ENCODE data around the gene ENOX1.

The ENOX1 gene

DNA sequence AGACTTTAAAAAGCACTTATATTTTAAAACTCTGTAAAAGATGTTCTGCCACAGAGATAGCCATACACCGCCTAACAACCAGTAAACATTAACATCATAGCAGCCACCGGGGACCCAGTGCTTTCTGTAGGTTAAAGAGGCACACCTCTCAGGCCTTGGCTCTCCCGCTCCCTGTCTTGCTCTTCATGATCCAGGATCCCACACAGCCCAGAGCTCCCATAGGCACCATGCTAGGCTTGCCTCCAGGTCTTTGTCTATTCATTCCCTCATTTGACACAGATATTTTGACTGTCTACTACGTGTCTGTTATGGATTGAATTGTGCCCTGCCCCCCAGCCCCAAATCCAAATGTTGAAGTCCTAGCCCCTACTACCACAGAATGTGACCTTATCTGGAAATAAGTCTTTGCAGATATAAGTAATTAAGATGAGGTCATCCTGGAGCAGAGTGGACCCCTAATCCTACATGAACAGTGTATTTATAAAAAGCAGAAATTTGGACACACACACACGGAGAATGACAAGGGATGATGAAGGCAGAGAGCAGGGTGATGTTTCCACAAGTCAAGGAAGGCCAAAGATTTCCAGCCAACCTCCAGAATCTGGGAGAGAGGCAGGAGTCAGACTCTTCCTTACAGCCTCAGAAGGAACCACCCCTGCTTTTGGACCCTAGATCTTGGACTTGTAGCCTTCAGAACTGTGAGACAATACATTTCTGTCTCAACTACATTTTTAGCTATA lies 490.8 kb downstream of the ENOX1 start:
- TF ChIP-seq ZFX (IDR thresholded peaks at IDR 0.05; ENCODE audit: borderline replicate concordance) = no peak
- TF ChIP-seq, protein P1, sequence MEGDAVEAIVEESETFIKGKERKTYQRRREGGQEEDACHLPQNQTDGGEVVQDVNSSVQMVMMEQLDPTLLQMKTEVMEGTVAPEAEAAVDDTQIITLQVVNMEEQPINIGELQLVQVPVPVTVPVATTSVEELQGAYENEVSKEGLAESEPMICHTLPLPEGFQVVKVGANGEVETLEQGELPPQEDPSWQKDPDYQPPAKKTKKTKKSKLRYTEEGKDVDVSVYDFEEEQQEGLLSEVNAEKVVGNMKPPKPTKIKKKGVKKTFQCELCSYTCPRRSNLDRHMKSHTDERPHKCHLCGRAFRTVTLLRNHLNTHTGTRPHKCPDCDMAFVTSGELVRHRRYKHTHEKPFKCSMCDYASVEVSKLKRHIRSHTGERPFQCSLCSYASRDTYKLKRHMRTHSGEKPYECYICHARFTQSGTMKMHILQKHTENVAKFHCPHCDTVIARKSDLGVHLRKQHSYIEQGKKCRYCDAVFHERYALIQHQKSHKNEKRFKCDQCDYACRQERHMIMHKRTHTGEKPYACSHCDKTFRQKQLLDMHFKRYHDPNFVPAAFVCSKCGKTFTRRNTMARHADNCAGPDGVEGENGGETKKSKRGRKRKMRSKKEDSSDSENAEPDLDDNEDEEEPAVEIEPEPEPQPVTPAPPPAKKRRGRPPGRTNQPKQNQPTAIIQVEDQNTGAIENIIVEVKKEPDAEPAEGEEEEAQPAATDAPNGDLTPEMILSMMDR (IDR thresholded peaks at IDR 0.05) = no peak
- no peak overlapping the region for H3K27ac ChIP-seq

DNA sequence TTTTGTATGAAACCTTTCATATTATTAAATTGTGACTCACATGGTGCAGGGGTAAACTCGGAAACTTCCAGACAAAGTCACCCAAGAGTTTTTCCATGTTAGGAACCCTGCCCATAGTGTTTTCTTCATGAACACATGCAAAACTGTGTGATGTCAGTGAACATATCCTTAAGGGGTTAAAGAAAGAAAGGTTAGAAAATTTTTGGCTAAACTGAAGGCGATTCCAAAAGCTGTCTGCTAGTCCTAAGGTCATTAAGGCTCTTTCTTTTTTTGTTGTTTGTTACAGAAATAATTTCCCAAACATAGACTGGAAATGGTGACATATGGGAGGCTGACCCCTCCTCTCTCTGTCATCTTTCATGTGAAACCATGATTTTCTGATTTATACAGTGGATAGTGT lies 491.5 kb downstream of the ENOX1 start:
- TF ChIP-seq, protein P1 (IDR thresholded peaks at IDR 0.05) = no peak
- TF ChIP-seq ZFX (IDR thresholded peaks at IDR 0.05; ENCODE audit: borderline replicate concordance) = no peak
- no peak overlapping the region for H3K27ac ChIP-seq

DNA sequence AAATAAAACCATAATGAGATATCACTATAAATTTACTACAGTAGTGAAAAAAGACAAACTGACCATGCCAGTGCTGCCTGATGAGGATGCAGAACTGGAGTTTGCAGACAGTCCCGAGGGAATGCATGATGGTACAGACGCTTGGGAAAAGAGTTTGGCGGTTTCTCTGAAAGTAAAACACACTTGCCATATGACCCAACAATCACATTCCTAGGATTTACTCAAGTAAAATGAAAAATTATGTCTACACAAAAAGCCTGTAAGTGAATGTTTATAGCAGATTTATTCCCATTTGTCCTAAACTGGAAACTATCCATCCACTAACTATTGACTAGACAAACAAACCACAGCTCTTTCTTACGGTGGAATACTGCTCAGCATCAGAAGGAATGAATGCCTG lies 492.4 kb downstream of the ENOX1 start:
- H3K27ac ChIP-seq = no peak overlapping the region
- TF ChIP-seq ZFX (IDR thresholded peaks at IDR 0.05; ENCODE audit: borderline replicate concordance) = no peak
- TF ChIP-seq, protein P1 (IDR thresholded peaks at IDR 0.05) = no peak

DNA sequence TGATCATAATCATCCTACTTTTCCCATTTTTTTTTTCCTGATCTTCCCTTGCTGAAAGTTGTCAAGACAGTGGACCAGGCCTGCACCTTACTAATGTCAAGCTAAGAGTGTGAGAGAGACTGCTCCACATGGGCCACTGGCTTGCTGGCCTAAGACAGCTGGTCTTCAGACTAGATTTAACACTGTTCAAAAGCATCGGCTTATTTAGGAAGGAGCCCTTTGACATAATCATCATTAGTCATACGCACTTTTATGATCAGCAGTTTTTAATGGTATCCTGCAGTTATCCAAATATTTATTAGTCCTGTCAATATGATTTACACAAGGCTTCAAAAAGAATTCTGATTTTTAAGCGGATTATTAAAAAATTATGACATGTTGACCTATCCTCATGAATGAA lies 492.8 kb downstream of the ENOX1 start:
- H3K27ac ChIP-seq = no peak overlapping the region
- TF ChIP-seq, protein P1 (IDR thresholded peaks at IDR 0.05) = no peak
- TF ChIP-seq ZFX (IDR thresholded peaks at IDR 0.05; ENCODE audit: borderline replicate concordance) = no peak

DNA sequence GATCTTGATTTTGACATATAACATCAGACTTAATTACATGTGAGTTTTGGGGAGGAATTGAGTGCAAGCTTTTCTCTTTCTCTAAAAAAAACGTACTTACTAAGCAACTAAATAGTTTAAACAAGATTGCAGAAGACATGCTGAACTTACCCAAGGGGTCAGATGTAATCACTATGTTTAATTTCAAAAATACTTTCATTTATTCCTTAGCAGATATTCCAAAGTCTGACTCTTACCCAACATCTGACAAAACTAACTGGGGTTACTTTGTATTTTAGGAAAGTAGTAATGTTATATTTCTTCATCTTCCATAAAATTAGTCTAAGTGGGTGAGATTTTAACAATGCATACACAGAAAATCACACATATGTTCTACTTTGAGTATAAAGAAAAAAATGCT lies 493.2 kb downstream of the ENOX1 start:
- TF ChIP-seq, protein P1 (IDR thresholded peaks at IDR 0.05) = no peak
- no peak for TF ChIP-seq ZFX (IDR thresholded peaks at IDR 0.05; ENCODE audit: borderline replicate concordance)
- no peak overlapping the region for H3K27ac ChIP-seq

DNA sequence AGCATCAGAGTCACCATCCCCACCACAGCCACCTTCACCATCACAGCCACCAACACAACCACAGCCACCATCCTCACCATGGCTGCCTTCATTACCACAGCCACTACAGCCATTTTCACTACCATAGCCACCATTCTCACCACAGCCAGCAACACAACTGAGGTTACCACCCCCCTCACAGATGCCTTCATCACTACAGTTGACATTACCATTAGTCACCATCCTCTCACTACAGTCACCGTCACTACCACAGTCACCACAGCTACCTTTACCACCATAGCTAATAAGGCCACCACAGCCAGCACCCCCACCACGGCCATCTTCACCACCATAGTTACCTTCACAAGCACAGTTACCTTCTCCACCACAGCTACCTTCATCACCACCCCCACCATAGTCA lies 493.8 kb downstream of the ENOX1 start:
- TF ChIP-seq ZFX (IDR thresholded peaks at IDR 0.05; ENCODE audit: borderline replicate concordance) = no peak
- TF ChIP-seq, protein P1 (IDR thresholded peaks at IDR 0.05) = no peak
- H3K27ac ChIP-seq = no peak overlapping the region

DNA sequence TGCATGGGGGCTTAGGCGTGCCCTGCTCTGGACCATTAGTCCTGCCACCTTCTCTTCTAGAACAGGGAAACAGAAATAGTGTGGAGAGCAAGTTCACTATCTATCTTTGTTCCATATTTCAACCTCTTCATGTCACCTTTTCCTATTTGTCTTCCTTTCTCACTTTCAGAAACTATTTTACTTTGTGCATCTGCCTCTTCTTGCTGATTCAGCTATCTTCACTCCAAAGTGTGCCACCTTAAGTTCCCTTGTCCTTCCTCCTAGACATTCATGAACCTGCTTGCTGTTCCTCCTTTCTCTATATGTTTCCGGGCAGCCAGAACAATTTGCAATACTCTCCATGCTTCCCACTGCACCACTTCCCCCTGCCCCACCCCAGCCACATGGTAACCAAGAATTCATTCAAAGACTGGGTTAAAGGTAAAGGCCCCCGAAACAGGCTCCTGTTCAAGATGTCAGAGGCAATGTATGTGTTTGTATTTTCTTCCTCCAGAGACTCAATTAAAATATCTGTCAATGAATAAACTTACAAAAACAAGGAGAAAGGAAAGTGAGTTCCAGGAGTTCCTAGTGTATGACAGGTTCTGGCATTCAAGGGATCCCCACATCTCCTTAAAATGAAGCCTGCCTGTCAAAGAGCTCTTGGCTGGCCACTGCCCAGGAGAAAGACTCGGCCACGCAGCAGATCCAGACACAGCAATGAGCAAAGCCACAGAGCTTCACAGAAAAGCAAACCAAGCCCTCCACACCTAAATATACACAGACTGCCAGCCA lies 495.3 kb downstream of the ENOX1 start:
- TF ChIP-seq, protein P1 (IDR thresholded peaks at IDR 0.05) = no peak
- TF ChIP-seq ZFX (IDR thresholded peaks at IDR 0.05; ENCODE audit: borderline replicate concordance) = no peak
- no peak overlapping the region for H3K27ac ChIP-seq
